Gastroesophageal sphincter (tissue), 3 donors: ENCODE measurements around the gene INTS2.

Experiments used
- EP300 ChIP-seq: sonication (generic); formaldehyde crosslinking; IDR thresholded peaks from one replicate; pipeline ENCODE4 v1.6.1; 2017; ENCODE audit warnings: antibody characterized with exemption, mild to moderate bottlenecking
- POLR2A ChIP-seq, 2 donors: fragments of 450-650 bp; IDR thresholded peaks; one replicate each; pipeline ENCODE4 v1.6.1; 2017; ENCODE audit warnings: antibody characterized with exemption in 2 of 2, mild to moderate bottlenecking in 2 of 2, moderate library complexity in 1 of 2
- POLR2AphosphoS5 ChIP-seq: sonication (generic); formaldehyde crosslinking; IDR thresholded peaks from one replicate; pipeline ENCODE4 v1.6.1; 2017; ENCODE audit warnings: antibody characterized with exemption
- TF ChIP-seq, protein P1 (sequence below), 4 experiments: fragments of 200-600 bp in 2 of 4; fragments of 450-650 bp in 2 of 4; sonication (generic) in 1 of 4; IDR thresholded peaks; one replicate each; pipeline ENCODE4 v1.5.1; 2017 to 2019; ENCODE audit warnings: antibody characterized with exemption in 4 of 4, mild to moderate bottlenecking in 2 of 4, moderate library complexity in 2 of 4

DNA sequence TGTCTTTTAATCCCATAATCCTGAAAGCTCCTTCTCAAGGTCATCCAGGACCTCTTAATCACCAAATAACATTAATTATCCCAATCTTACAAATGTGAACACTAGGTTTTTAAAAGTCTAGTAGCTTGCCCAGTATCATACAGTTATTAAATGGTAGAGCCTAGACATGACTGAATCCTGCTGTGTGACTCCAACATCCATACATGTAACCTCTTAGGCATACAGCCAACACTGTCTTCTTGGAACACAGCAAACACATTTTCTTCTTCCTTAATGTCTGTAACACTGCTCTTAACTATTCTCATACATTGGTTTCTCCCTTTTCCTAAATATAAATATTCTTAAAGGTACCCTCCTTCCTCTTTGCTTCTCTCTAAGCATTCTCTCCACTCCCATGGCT, 78.1 kb downstream of the INTS2 start:
- TF ChIP-seq, protein P1, sequence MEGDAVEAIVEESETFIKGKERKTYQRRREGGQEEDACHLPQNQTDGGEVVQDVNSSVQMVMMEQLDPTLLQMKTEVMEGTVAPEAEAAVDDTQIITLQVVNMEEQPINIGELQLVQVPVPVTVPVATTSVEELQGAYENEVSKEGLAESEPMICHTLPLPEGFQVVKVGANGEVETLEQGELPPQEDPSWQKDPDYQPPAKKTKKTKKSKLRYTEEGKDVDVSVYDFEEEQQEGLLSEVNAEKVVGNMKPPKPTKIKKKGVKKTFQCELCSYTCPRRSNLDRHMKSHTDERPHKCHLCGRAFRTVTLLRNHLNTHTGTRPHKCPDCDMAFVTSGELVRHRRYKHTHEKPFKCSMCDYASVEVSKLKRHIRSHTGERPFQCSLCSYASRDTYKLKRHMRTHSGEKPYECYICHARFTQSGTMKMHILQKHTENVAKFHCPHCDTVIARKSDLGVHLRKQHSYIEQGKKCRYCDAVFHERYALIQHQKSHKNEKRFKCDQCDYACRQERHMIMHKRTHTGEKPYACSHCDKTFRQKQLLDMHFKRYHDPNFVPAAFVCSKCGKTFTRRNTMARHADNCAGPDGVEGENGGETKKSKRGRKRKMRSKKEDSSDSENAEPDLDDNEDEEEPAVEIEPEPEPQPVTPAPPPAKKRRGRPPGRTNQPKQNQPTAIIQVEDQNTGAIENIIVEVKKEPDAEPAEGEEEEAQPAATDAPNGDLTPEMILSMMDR (IDR thresholded peaks at IDR 0.05) = no peak
- no peak for TF ChIP-seq EP300
- no peak for TF ChIP-seq POLR2A (IDR thresholded peaks at IDR 0.05)
- no peak for TF ChIP-seq POLR2AphosphoS5
